ENCODE measurements around the gene SNX1.
"Not testable (repeated sequence)": the region's sequence is repeated elsewhere in the genome, so short reads cannot be mapped to it uniquely, and the experiment has no call there.

Gene SNX1

DNA sequence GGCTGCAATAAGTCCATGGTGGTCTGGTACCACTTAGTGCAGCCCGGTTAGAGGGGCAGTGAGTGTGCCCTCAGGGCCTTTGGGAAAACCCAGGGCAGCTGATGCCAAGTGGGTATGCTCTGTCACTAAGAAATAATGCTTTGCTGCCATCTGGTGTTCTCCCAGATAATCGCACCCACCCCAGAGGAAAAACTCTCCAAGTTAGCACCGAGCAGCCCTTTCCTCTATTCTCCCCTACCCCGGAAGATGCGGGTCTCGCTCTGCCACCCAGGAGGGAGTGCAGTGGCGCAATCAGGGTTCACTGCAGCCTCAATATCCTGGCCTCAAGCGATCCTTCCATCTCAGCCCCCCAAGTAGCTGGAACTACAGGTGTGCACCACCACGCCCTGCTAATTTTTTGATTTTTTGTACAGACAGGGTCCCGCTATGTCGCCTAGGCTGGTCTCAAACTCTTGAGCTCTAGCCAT is 28.2 kb upstream of the SNX1 start:
- no peak overlapping the region for H3K4me3 ChIP-seq (ENCODE audit: low read depth, low read length)
- DNase-seq (ENCODE audit: low read depth, low spot score): peak; percentile 46

GRCh38 chr15:64068133-64068532 is 27.6 kb upstream of the SNX1 start:
- DNase-seq (ENCODE audit: low read depth, low spot score): no peak
- no peak overlapping the region for H3K4me3 ChIP-seq (ENCODE audit: low read depth, low read length)
- in situ Hi-C loops (cut with HindIII; ENCODE audit: low sequenced_read_pairs): no loop called here
- no peak for TF ChIP-seq CTCF (IDR thresholded peaks at IDR 0.05; ENCODE audit: low read depth, low read length)

More for the DNA sequence above, 28.2 kb upstream of the SNX1 start:
- in situ Hi-C loops (cut with HindIII; ENCODE audit: low sequenced_read_pairs): no loop called here
- peak; percentile 79 for TF ChIP-seq CTCF (IDR thresholded peaks at IDR 0.05; ENCODE audit: low read depth, low read length)

DNA sequence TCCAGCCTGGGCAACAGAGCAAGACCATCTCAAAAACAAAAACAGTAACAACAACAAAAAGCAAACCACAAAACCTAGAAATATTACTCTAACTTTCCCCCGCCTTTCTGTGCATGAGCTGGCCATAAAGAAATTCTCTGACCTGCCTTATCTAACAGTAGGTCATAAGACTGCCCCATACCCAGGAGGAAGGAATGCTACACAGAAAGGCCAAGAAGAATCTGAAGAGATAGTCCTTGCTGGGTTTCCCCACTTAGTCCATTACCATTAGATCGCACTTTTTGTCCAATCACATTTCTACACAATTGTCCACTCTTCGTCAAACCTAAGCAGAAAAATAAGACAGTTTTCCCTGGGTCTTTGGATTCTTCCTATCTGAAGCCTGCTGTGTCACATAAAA is 25.7 kb upstream of the SNX1 start:
- in situ Hi-C loops (cut with HindIII; ENCODE audit: low sequenced_read_pairs): no loop called here
- TF ChIP-seq CTCF (IDR thresholded peaks at IDR 0.05; ENCODE audit: low read depth, low read length): no peak
- H3K4me3 ChIP-seq (ENCODE audit: low read depth, low read length): no peak overlapping the region
- DNase-seq (ENCODE audit: low read depth, low spot score): no peak

GRCh38 chr15:64070965-64071851 is 24.6 kb upstream of the SNX1 start:
- TF ChIP-seq CTCF (IDR thresholded peaks at IDR 0.05; ENCODE audit: low read depth, low read length): no peak
- in situ Hi-C loops (cut with HindIII; ENCODE audit: low sequenced_read_pairs): no loop called here
- DNase-seq (ENCODE audit: low read depth, low spot score): peak; percentile 58
- no peak overlapping the region for H3K4me3 ChIP-seq (ENCODE audit: low read depth, low read length)

GRCh38 chr15:64071931-64072765 is 23.6 kb upstream of the SNX1 start:
- TF ChIP-seq CTCF (IDR thresholded peaks at IDR 0.05; ENCODE audit: low read depth, low read length): no peak
- in situ Hi-C loops (cut with HindIII; ENCODE audit: low sequenced_read_pairs): no loop called here
- no peak overlapping the region for H3K4me3 ChIP-seq (ENCODE audit: low read depth, low read length)
- no peak for DNase-seq (ENCODE audit: low read depth, low spot score)

DNA sequence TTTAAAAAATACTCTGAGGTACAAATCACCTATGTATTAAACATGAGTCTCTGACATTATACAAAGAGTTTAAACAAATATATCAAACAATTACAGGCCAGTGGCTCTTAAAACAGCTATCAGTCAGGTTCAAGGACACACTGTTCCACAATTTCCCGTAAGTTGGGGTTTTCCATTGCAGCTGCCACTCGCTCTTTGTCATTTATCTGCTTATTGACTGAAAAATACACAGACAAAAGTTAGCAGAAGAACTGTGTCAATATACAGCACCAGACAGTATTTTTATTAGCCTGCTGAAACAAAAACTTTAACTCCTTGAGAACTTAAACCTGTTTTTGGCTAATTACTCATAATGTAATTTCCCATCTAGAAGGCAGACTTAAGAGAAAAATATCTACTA is 23.0 kb upstream of the SNX1 start:
- TF ChIP-seq CTCF (IDR thresholded peaks at IDR 0.05; ENCODE audit: low read depth, low read length): no peak
- DNase-seq (ENCODE audit: low read depth, low spot score): no peak
- in situ Hi-C loops (cut with HindIII; ENCODE audit: low sequenced_read_pairs): no loop called here
- no peak overlapping the region for H3K4me3 ChIP-seq (ENCODE audit: low read depth, low read length)

GRCh38 chr15:64073496-64073895 is 22.3 kb upstream of the SNX1 start:
- in situ Hi-C loops (cut with HindIII; ENCODE audit: low sequenced_read_pairs); DNase-seq (ENCODE audit: low read depth, low spot score); H3K4me3 ChIP-seq (ENCODE audit: low read depth, low read length): not testable (repeated sequence)
